ENCODE data around the gene CTDSP2.

DNA sequence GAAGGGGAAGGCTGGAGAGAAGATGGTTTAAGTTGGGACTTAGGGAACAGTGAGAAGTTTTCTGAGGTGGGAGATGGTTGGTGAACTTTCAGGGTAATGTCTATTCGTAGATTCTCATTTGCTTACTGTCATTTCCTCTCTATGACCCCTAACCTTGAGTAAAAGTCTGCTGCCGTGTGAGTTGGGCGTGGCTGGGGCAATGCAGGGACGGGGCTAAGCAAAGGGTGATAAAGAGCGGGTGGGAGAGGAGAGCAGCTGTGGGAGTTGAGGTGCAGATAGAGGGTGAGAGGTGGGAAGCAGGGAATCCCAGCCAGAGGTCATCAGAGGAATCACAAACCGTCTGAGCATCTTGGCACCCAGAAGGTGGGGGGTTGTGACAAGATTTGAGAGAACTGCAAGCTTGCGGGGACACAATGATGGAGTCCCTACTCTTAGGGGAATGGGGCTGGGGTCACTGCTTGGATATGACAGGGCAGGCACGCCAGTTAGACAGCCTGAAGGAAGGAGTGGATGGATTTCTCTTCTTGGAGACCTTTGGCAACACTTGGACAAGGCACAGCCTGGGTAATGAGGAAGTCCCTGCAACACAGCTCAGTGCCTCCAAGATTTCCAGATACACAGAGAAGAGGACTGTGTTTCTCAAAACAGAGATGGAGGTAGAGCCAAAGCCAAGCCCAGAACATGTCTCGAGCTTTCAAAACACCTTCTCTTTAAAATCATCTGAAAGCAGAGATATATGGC, 45.9 kb upstream of the CTDSP2 start:
- TF ChIP-seq, protein P1, sequence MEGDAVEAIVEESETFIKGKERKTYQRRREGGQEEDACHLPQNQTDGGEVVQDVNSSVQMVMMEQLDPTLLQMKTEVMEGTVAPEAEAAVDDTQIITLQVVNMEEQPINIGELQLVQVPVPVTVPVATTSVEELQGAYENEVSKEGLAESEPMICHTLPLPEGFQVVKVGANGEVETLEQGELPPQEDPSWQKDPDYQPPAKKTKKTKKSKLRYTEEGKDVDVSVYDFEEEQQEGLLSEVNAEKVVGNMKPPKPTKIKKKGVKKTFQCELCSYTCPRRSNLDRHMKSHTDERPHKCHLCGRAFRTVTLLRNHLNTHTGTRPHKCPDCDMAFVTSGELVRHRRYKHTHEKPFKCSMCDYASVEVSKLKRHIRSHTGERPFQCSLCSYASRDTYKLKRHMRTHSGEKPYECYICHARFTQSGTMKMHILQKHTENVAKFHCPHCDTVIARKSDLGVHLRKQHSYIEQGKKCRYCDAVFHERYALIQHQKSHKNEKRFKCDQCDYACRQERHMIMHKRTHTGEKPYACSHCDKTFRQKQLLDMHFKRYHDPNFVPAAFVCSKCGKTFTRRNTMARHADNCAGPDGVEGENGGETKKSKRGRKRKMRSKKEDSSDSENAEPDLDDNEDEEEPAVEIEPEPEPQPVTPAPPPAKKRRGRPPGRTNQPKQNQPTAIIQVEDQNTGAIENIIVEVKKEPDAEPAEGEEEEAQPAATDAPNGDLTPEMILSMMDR (IDR thresholded peaks at IDR 0.05) = no peak
- no peak for TF ChIP-seq POLR2A (IDR thresholded peaks at IDR 0.05)
